Transverse colon (tissue), 3 donors: Measurements from ENCODE around the gene SDR9C7.
"Not testable (repeated sequence)": the region's sequence is repeated elsewhere in the genome, so short reads cannot be mapped to it uniquely, and the experiment has no call there.

Source experiments
- POLR2A ChIP-seq: fragments of 450-650 bp; IDR thresholded peaks from one replicate; pipeline ENCODE4 v1.6.1; 2016; ENCODE audit warnings: antibody characterized with exemption, mild to moderate bottlenecking, moderate library complexity
- POLR2AphosphoS5 ChIP-seq, 3 donors: sonication (generic); formaldehyde crosslinking; IDR thresholded peaks; one replicate each; pipeline ENCODE4 v1.6.1; 2016; ENCODE audit warnings: antibody characterized with exemption in 3 of 3

DNA sequence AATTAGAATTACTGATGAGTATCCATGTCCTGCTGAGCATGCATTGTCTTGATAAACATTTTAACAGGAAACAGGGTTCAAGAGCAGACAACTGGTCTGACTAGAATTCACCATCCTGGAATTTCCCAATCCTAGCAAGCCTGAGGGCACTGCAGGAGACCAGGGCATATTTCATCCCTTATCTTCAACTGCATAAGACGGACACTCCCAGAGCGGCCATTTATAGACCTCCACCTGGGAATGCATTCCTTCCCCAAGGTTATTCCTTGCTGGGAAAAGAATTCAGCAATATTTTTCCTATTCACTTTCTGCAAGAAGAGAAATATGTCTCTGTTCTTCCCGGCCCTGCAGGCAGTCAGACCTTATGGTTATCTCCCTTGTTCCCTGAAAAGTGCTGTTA, 51.8 kb downstream of the SDR9C7 start:
- not testable (repeated sequence) for TF ChIP-seq POLR2A; POLR2AphosphoS5 (IDR thresholded peaks at IDR 0.05)
